CD4-positive, CD25-positive, alpha-beta regulatory T cell (primary cell): ENCODE data around the gene DHX36. TPM values are rescaled to one million over a fixed set of nuclear protein-coding genes. Genes with fewer than 3 reads are reported as not detected.

ENCODE experiments used
- ATAC-seq, 2 donors: fragments of 150-1000 bp; cut with Tn5 transposase; one replicate each; pipeline ENCODE4 v1.10.0; 2021; ENCODE audit warnings: low read depth in 2 of 2, moderate number of reproducible peaks in 2 of 2, moderate library complexity in 1 of 2
- DNase-seq, 3 donors: peaks; one replicate each; pipeline versions ENCODE4 v3.0.0 to v3.0.0-alpha.2; 2012 to 2022; ENCODE audit warnings: mixed read lengths in 1 of 3
- H3K27ac ChIP-seq: one replicate; pipeline ENCODE4 v1.7.0; 2013; ENCODE audit warnings: mild to moderate bottlenecking, low read length; ENCODE audit not compliant: insufficient read depth, poor library complexity, severe bottlenecking
- H3K27me3 ChIP-seq: one replicate; pipeline ENCODE4 v1.7.0; 2013; ENCODE audit warnings: low read length; ENCODE audit not compliant: control insufficient read depth, insufficient read depth
- H3K36me3 ChIP-seq: one replicate; pipeline ENCODE4 v1.7.0; 2013; ENCODE audit warnings: mild to moderate bottlenecking, low read length, moderate library complexity; ENCODE audit not compliant: control insufficient read depth, insufficient read depth
- H3K4me1 ChIP-seq: 2 replicates; pipeline ENCODE4 v1.7.0; 2013; ENCODE audit warnings: mild to moderate bottlenecking, low read length; ENCODE audit not compliant: insufficient read depth, control insufficient read depth, poor library complexity, severe bottlenecking
- H3K4me3 ChIP-seq: one replicate; pipeline ENCODE4 v1.7.0; 2013; ENCODE audit warnings: low read depth, mild to moderate bottlenecking, low read length, moderate library complexity
- H3K9me3 ChIP-seq, 2 experiments: 1 replicate in 1 of 2; 2 replicates in 1 of 2; pipeline ENCODE4 v1.7.0; 2013; ENCODE audit warnings: low read length in 2 of 2, mild to moderate bottlenecking in 1 of 2, moderate library complexity in 1 of 2; ENCODE audit not compliant: control insufficient read depth in 2 of 2
- H3K27ac Mint-ChIP-seq, 3 donors: one replicate each; pipeline ENCODE4 v1.8.0; 2020 to 2022; ENCODE audit warnings: mild to moderate bottlenecking in 3 of 3, mixed read lengths in 3 of 3, moderate library complexity in 2 of 3
- H3K27me3 Mint-ChIP-seq: one replicate; pipeline ENCODE4 v1.8.0; 2022; ENCODE audit warnings: mild to moderate bottlenecking, mixed read lengths
- H3K36me3 Mint-ChIP-seq: one replicate; pipeline ENCODE4 v1.8.0; 2020; ENCODE audit warnings: mixed read lengths
- H3K4me1 Mint-ChIP-seq, 4 donors: one replicate each; pipeline ENCODE4 v1.8.0; 2020 to 2022; ENCODE audit warnings: mixed read lengths in 4 of 4, mild to moderate bottlenecking in 1 of 4
- H3K4me3 Mint-ChIP-seq, 4 donors: one replicate each; pipeline ENCODE4 v1.8.0; 2020 to 2022; ENCODE audit warnings: mild to moderate bottlenecking in 4 of 4, mixed read lengths in 4 of 4, moderate library complexity in 3 of 4
- H3K9me3 Mint-ChIP-seq, 7 donors: one replicate each; pipeline ENCODE4 v1.8.0; 2020 to 2022; ENCODE audit warnings: mixed read lengths in 7 of 7, mild to moderate bottlenecking in 3 of 7, moderate library complexity in 2 of 7
- polyA plus RNA-seq, 4 donors: library from polyadenylated mRNA; unstranded; fragments of 300-500 nt; fragmentation: Illumina TruSeq; gene quantifications; one replicate each; pipeline ENCODE4 v1.2.3, GENCODE V29; 2021
- total RNA-seq: library from RNA; stranded (reverse); gene quantifications from one replicate; pipeline ENCODE4 v1.2.3, GENCODE V29; 2022

DHX36 gene
- total and polyA plus RNA-seq, 5 donors from 2014 or later, result 11.6 to 121 (median 20.0) TPM

GRCh38 chr3:154224366-154224765 is 99.9 kb downstream of the DHX36 start:
- Mint-ChIP-seq H3K4me1 (no peaks in the 10 kb centered on the region), H3K27me3 (peaks cover 5% of the 10 kb centered on the region), H3K27ac (no peak overlapping the region), H3K4me3 (no peak overlapping the region), H3K9me3 (peaks cover 0 to 2% (median 0%) of the 10 kb centered on the region in 7 donors), H3K36me3 (no peaks in the 10 kb centered on the region)
- Histone ChIP-seq H3K27me3 (no peaks in the 10 kb centered on the region), H3K36me3 (no peaks in the 10 kb centered on the region), H3K9me3 (no peaks in the 10 kb centered on the region), H3K4me1 (no peaks in the 10 kb centered on the region), H3K27ac (no peak overlapping the region), H3K4me3 (no peak overlapping the region)
- no peak for ATAC-seq
- DNase-seq, result no peak

- ATAC-seq, result no peak
- no peak for DNase-seq
- H3K27ac Mint-ChIP-seq, result no peak overlapping the region
- no peaks in the 10 kb centered on the region for H3K36me3 Mint-ChIP-seq
- no peak overlapping the region for H3K4me3 Mint-ChIP-seq
- Histone ChIP-seq H3K4me1 (no peaks in the 10 kb centered on the region), H3K27ac (no peak overlapping the region), H3K9me3 (no peaks in the 10 kb centered on the region), H3K27me3 (no peaks in the 10 kb centered on the region), H3K36me3 (no peaks in the 10 kb centered on the region), H3K4me3 (no peak overlapping the region)
- H3K27me3 Mint-ChIP-seq, result peaks cover 5% of the 10 kb centered on the region
- no peaks in the 10 kb centered on the region for H3K4me1 Mint-ChIP-seq
- peaks cover 0 to 2% (median 0%) of the 10 kb centered on the region in 7 donors for H3K9me3 Mint-ChIP-seq
Observed at GRCh38 chr3:154223519-154223918, 100.8 kb downstream of the DHX36 start.

Other genes starting within 250 kb of the DHX36 start
- not detected for gene ARHGEF26, start 203.1 kb downstream of the DHX36 start, total RNA-seq
- under 1 TPM in 2 of 4 donors, not detected in 2; 0.09 to 0.13 TPM for gene ARHGEF26, start 203.1 kb downstream of the DHX36 start, polyA plus RNA-seq
- not detected for gene GPR149, start 105.7 kb upstream of the DHX36 start, total RNA-seq
- not detected for gene GPR149, start 105.7 kb upstream of the DHX36 start, polyA plus RNA-seq